Adrenal gland (tissue), 12 donors: ENCODE results near the gene BCAP29. TPM values are rescaled to one million over a fixed set of nuclear protein-coding genes. Genes with fewer than 3 reads are reported as not detected.

Experiments used
- DNase-seq, 7 donors: peaks; one replicate each; pipeline ENCODE4 v3.0.0-alpha.2; 2019 to 2020
- H3K27ac ChIP-seq, 5 donors: fragments of 200-600 bp; sonication (generic) in 4 of 5; 1 replicate in 3 of 5; 2 replicates in 2 of 5; pipeline versions ENCODE4 v1.5.1 to v1.8.0; 2016 to 2020; ENCODE audit warnings: mild to moderate bottlenecking in 1 of 5
- H3K27me3 ChIP-seq: fragments of 200-600 bp; 2 replicates; pipeline ENCODE4 v1.8.0; 2021
- H3K36me3 ChIP-seq, 2 donors: fragments of 200-600 bp; replicated peaks in 1 of 2; 1 replicate in 1 of 2; 2 replicates in 1 of 2; pipeline versions ENCODE4 v1.5.1 to v1.8.0; 2018 to 2022
- H3K4me1 ChIP-seq, 2 donors: fragments of 200-600 bp; replicated peaks in 1 of 2; 1 replicate in 1 of 2; 2 replicates in 1 of 2; pipeline versions ENCODE4 v1.5.1 to v1.8.0; 2018 to 2021
- H3K4me3 ChIP-seq, 4 donors: fragments of 200-600 bp; sonication (generic) in 3 of 4; one replicate each; pipeline ENCODE4 v1.5.1; 2016 to 2018
- H3K9me3 ChIP-seq, 3 donors: fragments of 200-600 bp; sonication (generic) in 1 of 3; replicated peaks in 1 of 3; 1 replicate in 2 of 3; 2 replicates in 1 of 3; pipeline versions ENCODE4 v1.5.1 to v1.8.0; 2016 to 2021
- CTCF ChIP-seq, 6 experiments: fragments of 450-650 bp in 4 of 6; fragments of 200-600 bp in 2 of 6; sonication (generic) in 1 of 6; IDR thresholded peaks; 1 replicate in 5 of 6; 2 replicates in 1 of 6; pipeline versions ENCODE4 v1.5.1 to v1.8.0; 2016 to 2021; ENCODE audit warnings: antibody characterized with exemption in 6 of 6, mild to moderate bottlenecking in 2 of 6, moderate library complexity in 1 of 6
- POLR2A ChIP-seq, 2 donors: fragments of 450-650 bp; IDR thresholded peaks; one replicate each; pipeline ENCODE4 v1.6.1; 2017; ENCODE audit warnings: antibody characterized with exemption in 2 of 2, mild to moderate bottlenecking in 2 of 2, moderate library complexity in 1 of 2
- WGBS, 4 donors: extraction: QIAGEN DNeasy Blood & Tissue Kit in 2 of 4; methylation state at CpG; one replicate each; pipeline versions ENCODE4 v1.1.5 to v1.1.7; 2013 to 2017; 5-methylcytosine and 5-hydroxymethylcytosine counted together
- intact Hi-C, 2 donors: fragments of 100-400 bp; cut with DNase I; formaldehyde crosslinking; loops; one replicate each; pipeline versions ENCODE4 v1.14.1 to v1.15.0; 2022 to 2023
- polyA plus RNA-seq, 3 donors: library from polyadenylated mRNA; stranded (reverse); fragments of 200-250 nt in 2 of 3; fragments of 350-450 nt in 1 of 3; fragmentation: Illumina TruSeq in 1 of 3; extraction: RNeasy Lipid Tissue Mini Kit (QIAGEN cat#74804) in 1 of 3; gene quantifications; one replicate each; pipeline ENCODE4 v1.2.3, GENCODE V29; 2013 to 2014
- total RNA-seq, 9 donors: library from RNA; depleted of rRNA in 4 of 9; stranded (reverse); fragments of >200 nt in 4 of 9; fragments of 120-200 nt in 1 of 9; fragmentation: NEBNext Ultra II Directional in 1 of 9; extraction: Animal tissue kit (Norgen Biotek cat#: 25700) in 1 of 9; gene quantifications; one replicate each; pipeline versions ENCODE4 v1.1.0 to v1.2.4, GENCODE V29; 2013 to 2023
- donor health status: healthy with polysubstance abuse.
- donor health status: Bipolar disorder and iron deficiency.
- donor health status: DM: yes; HTN: yes; CAD: no.
- donor health status: DM: no; HTN: no; CAD: no.
- donor health status: DM: no; HTN: no; CAD: no.
- donor health status: DM: yes; HTN: yes; CAD: no.

BCAP29 gene
- total and polyA plus RNA-seq, 12 donors, result 35.0 to 158 (median 51.0) TPM

- DNase-seq, result no peak
- Histone ChIP-seq H3K4me3 (no peak overlapping the region), H3K4me1 (no peaks in the 10 kb centered on the region), H3K27me3 (no peaks in the 10 kb centered on the region), H3K9me3 (no peaks in the 10 kb centered on the region), H3K36me3 (no peaks in the 10 kb centered on the region), H3K27ac (no peak overlapping the region)
- TF ChIP-seq CTCF (IDR thresholded peaks at IDR 0.05), result no peak
- TF ChIP-seq POLR2A (IDR thresholded peaks at IDR 0.05), result no peak
- WGBS, 4 donors, result 52 to 74% (median 66%) methylated on average over 2 of the region's 2 CpGs
- intact Hi-C loops, result no loop called here
These were observed 42.0 kb upstream of the BCAP29 start for GRCh38 chr7:107538001-107538400.

GRCh38 chr7:107543338-107543993 lies 36.6 kb upstream of the BCAP29 start:
- intact Hi-C loops, result no loop called here
- no peak for DNase-seq
- Histone ChIP-seq H3K27me3 (no peaks in the 10 kb centered on the region), H3K36me3 (no peaks in the 10 kb centered on the region), H3K4me1 (no peaks in the 10 kb centered on the region), H3K9me3 (peaks cover 0 to 10% (median 7%) of the 10 kb centered on the region in 3 donors), H3K4me3 (no peak overlapping the region), H3K27ac (no peak overlapping the region)
- WGBS, 4 donors, result 88 to 100% (median 95%) methylated on average over 3 to 5 of the region's 5 CpGs
- TF ChIP-seq POLR2A (IDR thresholded peaks at IDR 0.05), result no peak
- TF ChIP-seq CTCF (IDR thresholded peaks at IDR 0.05), result no peak

- H3K4me1 ChIP-seq, result no peaks in the 10 kb centered on the region
- intact Hi-C loops, result no loop called here
- H3K4me3 ChIP-seq, result no peak overlapping the region
- H3K9me3 ChIP-seq, result peaks cover 0 to 10% (median 7%) of the 10 kb centered on the region in 3 donors
- WGBS, 4 donors, result 92 to 100% (median 98%) methylated on average over 4 of the region's 4 CpGs
- TF ChIP-seq POLR2A (IDR thresholded peaks at IDR 0.05), result no peak
- TF ChIP-seq CTCF (IDR thresholded peaks at IDR 0.05), result no peak
- no peaks in the 10 kb centered on the region for H3K27me3 ChIP-seq
- DNase-seq, result no peak
- no peaks in the 10 kb centered on the region for H3K36me3 ChIP-seq
- H3K27ac ChIP-seq, result no peak overlapping the region
These were observed 35.0 kb upstream of the BCAP29 start for GRCh38 chr7:107544848-107545591.

GRCh38 chr7:107551936-107552335 lies 28.1 kb upstream of the BCAP29 start:
- Histone ChIP-seq H3K4me3 (no peak overlapping the region), H3K36me3 (no peaks in the 10 kb centered on the region), H3K4me1 (peaks cover 0 to 4% of the 10 kb centered on the region in 2 donors), H3K27me3 (no peaks in the 10 kb centered on the region), H3K9me3 (no peaks in the 10 kb centered on the region), H3K27ac (no peak overlapping the region)
- DNase-seq, result no peak
- WGBS, 4 donors, result 97 to 100% (median 99%) methylated on average over 1 of the region's 1 CpG
- intact Hi-C loops, result no loop called here
- TF ChIP-seq CTCF (IDR thresholded peaks at IDR 0.05), result no peak
- TF ChIP-seq POLR2A (IDR thresholded peaks at IDR 0.05), result no peak
